Hepatocyte (in vitro differentiated cells): Measurements from ENCODE around the gene TMEM250.

ENCODE experiments used
- EZH2 ChIP-seq: fragments of 200-600 bp; sonication (generic); IDR thresholded peaks from 2 replicates; pipeline ENCODE4 v1.6.1; 2016; ENCODE audit warnings: antibody characterized with exemption, mild to moderate bottlenecking, borderline replicate concordance
- TF ChIP-seq, protein P1 (sequence below): fragments of 200-600 bp; sonication (generic); IDR thresholded peaks from 2 replicates; pipeline ENCODE4 v1.5.1; 2016; ENCODE audit warnings: antibody characterized with exemption, mild to moderate bottlenecking; ENCODE audit not compliant: poor library complexity

DNA sequence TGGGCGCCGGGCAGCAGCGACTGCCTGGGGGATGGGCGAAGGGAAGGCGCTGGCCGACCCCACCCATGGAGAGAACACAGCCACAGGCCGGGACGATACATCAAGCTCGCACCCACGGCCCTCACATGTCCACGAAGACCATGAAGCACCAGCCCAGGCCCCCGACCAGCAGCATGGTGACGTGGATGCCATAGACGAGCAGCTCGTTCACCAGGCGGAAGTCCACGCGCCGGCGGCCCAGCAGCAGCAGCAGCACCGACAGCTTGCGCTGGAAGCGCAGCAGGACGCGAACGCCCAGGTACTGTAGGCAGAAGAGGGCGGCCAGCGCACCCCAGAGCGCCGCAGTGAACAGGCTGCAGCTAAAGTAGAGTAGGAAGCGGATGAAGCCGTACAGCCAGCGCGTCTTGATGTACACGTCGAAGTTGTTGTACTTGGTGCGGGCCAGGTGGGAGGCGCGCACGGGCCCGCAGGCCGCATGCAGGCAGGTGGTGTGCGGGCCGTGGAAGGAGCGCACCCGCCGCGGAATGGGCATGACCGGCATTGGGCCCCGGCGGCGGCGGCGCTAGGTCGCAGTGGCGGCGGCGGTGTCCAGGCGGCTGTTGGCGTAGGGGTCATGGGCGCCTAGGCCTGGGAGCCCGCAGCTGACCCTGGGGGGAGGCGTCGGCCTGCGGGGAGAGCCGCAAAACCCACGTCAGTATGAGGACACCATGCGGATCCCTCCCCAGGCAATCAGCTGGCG, 2.1 kb downstream of the TMEM250 start:
- TF ChIP-seq, protein P1, sequence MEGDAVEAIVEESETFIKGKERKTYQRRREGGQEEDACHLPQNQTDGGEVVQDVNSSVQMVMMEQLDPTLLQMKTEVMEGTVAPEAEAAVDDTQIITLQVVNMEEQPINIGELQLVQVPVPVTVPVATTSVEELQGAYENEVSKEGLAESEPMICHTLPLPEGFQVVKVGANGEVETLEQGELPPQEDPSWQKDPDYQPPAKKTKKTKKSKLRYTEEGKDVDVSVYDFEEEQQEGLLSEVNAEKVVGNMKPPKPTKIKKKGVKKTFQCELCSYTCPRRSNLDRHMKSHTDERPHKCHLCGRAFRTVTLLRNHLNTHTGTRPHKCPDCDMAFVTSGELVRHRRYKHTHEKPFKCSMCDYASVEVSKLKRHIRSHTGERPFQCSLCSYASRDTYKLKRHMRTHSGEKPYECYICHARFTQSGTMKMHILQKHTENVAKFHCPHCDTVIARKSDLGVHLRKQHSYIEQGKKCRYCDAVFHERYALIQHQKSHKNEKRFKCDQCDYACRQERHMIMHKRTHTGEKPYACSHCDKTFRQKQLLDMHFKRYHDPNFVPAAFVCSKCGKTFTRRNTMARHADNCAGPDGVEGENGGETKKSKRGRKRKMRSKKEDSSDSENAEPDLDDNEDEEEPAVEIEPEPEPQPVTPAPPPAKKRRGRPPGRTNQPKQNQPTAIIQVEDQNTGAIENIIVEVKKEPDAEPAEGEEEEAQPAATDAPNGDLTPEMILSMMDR: no peak
- TF ChIP-seq EZH2: no peak
